ENCODE data around the gene TOB1. TPM values are rescaled to one million over a fixed set of nuclear protein-coding genes. Genes with fewer than 3 reads are reported as not detected.

TOB1 gene
- total and polyA plus RNA-seq, 2 of the 4 experiments (the other 2 are of a cell fraction) = 4.3 to 9.0 TPM

DNA sequence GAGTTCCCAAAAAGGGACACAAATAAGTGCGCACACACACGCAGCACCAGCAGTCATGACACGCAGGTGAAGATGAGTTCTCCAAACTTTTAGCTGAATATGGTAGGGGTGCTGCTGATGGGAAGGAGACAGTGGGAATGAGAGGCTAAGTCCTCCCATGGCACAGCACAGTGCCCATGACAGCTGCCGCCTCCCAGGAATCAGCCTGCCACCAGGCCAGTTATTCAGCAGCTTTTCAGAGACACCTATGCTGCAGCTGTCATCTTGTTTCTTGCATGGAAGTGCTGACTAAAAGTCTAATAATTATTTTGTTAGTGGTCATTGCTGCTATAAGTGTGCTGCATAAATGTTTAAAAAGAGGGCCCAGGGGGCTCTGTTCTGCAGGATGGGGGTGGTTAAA is 18.6 kb downstream of the TOB1 start:
- H2BK15ac ChIP-seq (ENCODE audit: low read depth, low read length) = no peak overlapping the region
- no peaks in the 10 kb centered on the region for H4K20me1 ChIP-seq (ENCODE audit: insufficient read depth, low read length)
- no peak overlapping the region for H3K4ac ChIP-seq (ENCODE audit: low read depth, low read length)
- no peaks in the 10 kb centered on the region for H3K27me3 ChIP-seq (ENCODE audit: control insufficient read depth, insufficient read depth, low read length)
- no peak overlapping the region for H4K8ac ChIP-seq (ENCODE audit: low read depth in 2 of 2, low read length in 2 of 2)
- H4K91ac ChIP-seq (ENCODE audit: insufficient read depth, low read depth, low read length) = no peak overlapping the region
- in situ Hi-C loops (cut with MboI; ENCODE audit: low sequenced_read_pairs) = no loop called here
- no peak overlapping the region for H2AK5ac ChIP-seq (ENCODE audit: low read depth, low read length)
- DNase-seq (no peak), ATAC-seq (ENCODE audit: low read depth) (no peak)
- POLR2A ChIA-PET (ENCODE audit: unreplicated experiment) = no interaction called here
- CTCF ChIA-PET = interaction anchor here (0.7 kb wide), 1 partner anchor 65 kb away, joined by 4 read pairs; no protein-coding TSS in a partner anchor
- H3K27ac ChIP-seq (ENCODE audit: insufficient read depth, low read length) = no peak overlapping the region
- no peaks in the 10 kb centered on the region for H3K9me1 ChIP-seq (ENCODE audit: insufficient read depth, low read length)
- TF ChIP-seq RFX5 (IDR thresholded peaks at IDR 0.05; ENCODE audit: low read depth, low read length) (no peak), RAD21 (IDR thresholded peaks at IDR 0.05; ENCODE audit: low read length) (no peak), FOS (IDR thresholded peaks at IDR 0.05; ENCODE audit: low read depth, low read length) (no peak), BHLHE40 (IDR thresholded peaks at IDR 0.05; ENCODE audit: low read depth, low read length) (no peak), MXI1 (IDR thresholded peaks at IDR 0.05; ENCODE audit: borderline replicate concordance, low read depth, low read length) (no peak), RCOR1 (IDR thresholded peaks at IDR 0.05; ENCODE audit: insufficient replicate concordance, low read length) (no peak)
- TF ChIP-seq, protein P1, sequence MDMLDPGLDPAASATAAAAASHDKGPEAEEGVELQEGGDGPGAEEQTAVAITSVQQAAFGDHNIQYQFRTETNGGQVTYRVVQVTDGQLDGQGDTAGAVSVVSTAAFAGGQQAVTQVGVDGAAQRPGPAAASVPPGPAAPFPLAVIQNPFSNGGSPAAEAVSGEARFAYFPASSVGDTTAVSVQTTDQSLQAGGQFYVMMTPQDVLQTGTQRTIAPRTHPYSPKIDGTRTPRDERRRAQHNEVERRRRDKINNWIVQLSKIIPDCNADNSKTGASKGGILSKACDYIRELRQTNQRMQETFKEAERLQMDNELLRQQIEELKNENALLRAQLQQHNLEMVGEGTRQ (IDR thresholded peaks at IDR 0.05; ENCODE audit: low read depth, low read length) = no peak
- TF ChIP-seq, protein P2, sequence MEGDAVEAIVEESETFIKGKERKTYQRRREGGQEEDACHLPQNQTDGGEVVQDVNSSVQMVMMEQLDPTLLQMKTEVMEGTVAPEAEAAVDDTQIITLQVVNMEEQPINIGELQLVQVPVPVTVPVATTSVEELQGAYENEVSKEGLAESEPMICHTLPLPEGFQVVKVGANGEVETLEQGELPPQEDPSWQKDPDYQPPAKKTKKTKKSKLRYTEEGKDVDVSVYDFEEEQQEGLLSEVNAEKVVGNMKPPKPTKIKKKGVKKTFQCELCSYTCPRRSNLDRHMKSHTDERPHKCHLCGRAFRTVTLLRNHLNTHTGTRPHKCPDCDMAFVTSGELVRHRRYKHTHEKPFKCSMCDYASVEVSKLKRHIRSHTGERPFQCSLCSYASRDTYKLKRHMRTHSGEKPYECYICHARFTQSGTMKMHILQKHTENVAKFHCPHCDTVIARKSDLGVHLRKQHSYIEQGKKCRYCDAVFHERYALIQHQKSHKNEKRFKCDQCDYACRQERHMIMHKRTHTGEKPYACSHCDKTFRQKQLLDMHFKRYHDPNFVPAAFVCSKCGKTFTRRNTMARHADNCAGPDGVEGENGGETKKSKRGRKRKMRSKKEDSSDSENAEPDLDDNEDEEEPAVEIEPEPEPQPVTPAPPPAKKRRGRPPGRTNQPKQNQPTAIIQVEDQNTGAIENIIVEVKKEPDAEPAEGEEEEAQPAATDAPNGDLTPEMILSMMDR (conservative IDR thresholded peaks at IDR 0.05; ENCODE audit: low read depth, low read length) = no peak
- H3K9ac ChIP-seq (ENCODE audit: low read depth, low read length) = no peak overlapping the region
- H4K5ac ChIP-seq (ENCODE audit: low read depth, low read length) = no peak overlapping the region
- no peaks in the 10 kb centered on the region for H3K36me3 ChIP-seq (ENCODE audit: control insufficient read depth, insufficient read depth, low read length)
- no peak overlapping the region for H3K4me2 ChIP-seq (ENCODE audit: low read depth, low read length)
- no peak overlapping the region for H2BK120ac ChIP-seq (ENCODE audit: low read depth, low read length)
- H3K4me1 ChIP-seq (ENCODE audit: control insufficient read depth, insufficient read depth, low read length) = peaks cover 8% of the 10 kb centered on the region; the same call in 1 of the 2 replicates
- H3K18ac ChIP-seq (ENCODE audit: low read depth, low read length) = no peak overlapping the region
- BruUV-seq (replicated peaks) = no TSS peak
- dilution Hi-C loops (cut with HindIII; ENCODE audit: low sequenced_read_pairs, unreplicated experiment) = no loop called here
- no peaks in the 10 kb centered on the region for H3K9me3 ChIP-seq (ENCODE audit: control insufficient read depth, insufficient read depth, low read length)
- H3K79me1 ChIP-seq (ENCODE audit: low read depth in 1 of 2, low read length in 2 of 2) = no peaks in the 10 kb centered on the region
- H3K14ac ChIP-seq (replicated peaks; ENCODE audit: low read depth, low read length) = no peak overlapping the region
- H2AFZ ChIP-seq (replicated peaks; ENCODE audit: low read length, poor library complexity) = no peak overlapping the region
- intact Hi-C loops (cut with micrococcal nuclease) = no loop called here
- no peak overlapping the region for H3K56ac ChIP-seq (ENCODE audit: extremely low read depth, insufficient read depth, low read length)
- no peak overlapping the region for H2BK20ac ChIP-seq (ENCODE audit: low read depth, low read length)
- no peak overlapping the region for H3K23ac ChIP-seq (ENCODE audit: low read depth, low read length)
- no peak overlapping the region for H3K4me3 ChIP-seq (ENCODE audit: insufficient read depth, low read depth, low read length)
- no peak overlapping the region for H2BK5ac ChIP-seq (ENCODE audit: low read depth, low read length, poor library complexity, severe bottlenecking)
- no CpG with 5 or more reads among the region's 4 CpGs for WGBS, 2 experiments (ENCODE audit: extremely low coverage in 2 of 2, insufficient read length in 1 of 2)
- no peak overlapping the region for H2AK9ac ChIP-seq (replicated peaks; ENCODE audit: low read depth, low read length, poor library complexity)
